GM12892 (cell line): Measurements from ENCODE around the gene THSD8.

ENCODE experiments used
- POLR2A ChIP-seq: IDR thresholded peaks from 2 replicates; pipeline ENCODE4 v1.6.1; 2011; ENCODE audit warnings: low read depth, low read length, control low read depth
- POLR2AphosphoS5 ChIP-seq: IDR thresholded peaks from 2 replicates; pipeline ENCODE4 v1.6.1; 2011; ENCODE audit warnings: low read depth, low read length, control low read depth
- TAF1 ChIP-seq: IDR thresholded peaks from 2 replicates; pipeline ENCODE4 v1.6.1; 2011; ENCODE audit warnings: low read depth, mild to moderate bottlenecking, control low read depth, low read length, borderline replicate concordance

DNA sequence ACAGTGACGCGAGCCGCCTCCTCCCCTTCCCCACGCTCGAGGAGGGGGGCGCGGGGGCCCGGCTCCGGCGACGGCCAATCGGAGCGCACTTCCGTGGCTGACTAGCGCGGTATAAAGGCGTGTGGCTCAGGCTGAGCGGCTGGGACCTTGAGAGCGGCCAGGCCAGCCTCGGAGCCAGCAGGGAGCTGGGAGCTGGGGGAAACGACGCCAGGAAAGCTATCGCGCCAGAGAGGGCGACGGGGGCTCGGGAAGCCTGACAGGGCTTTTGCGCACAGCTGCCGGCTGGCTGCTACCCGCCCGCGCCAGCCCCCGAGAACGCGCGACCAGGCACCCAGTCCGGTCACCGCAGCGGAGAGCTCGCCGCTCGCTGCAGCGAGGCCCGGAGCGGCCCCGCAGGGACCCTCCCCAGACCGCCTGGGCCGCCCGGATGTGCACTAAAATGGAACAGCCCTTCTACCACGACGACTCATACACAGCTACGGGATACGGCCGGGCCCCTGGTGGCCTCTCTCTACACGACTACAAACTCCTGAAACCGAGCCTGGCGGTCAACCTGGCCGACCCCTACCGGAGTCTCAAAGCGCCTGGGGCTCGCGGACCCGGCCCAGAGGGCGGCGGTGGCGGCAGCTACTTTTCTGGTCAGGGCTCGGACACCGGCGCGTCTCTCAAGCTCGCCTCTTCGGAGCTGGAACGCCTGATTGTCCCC, 10.4 kb upstream of the THSD8 start, which contains the start of gene JUNB:
- peak; percentile 100 for TF ChIP-seq POLR2A
- peak; percentile 100 for TF ChIP-seq POLR2AphosphoS5
- TF ChIP-seq TAF1 = peak; percentile 98
